ENCODE results near the gene PPARA.
A peak's percentile ranks its signal among the peaks of the same experiment; 100 is the strongest.

Gene PPARA

GRCh38 chr22:46142548-46143490 is 7.5 kb upstream of the PPARA start:
- DNase-seq (ENCODE audit: low read depth in 3 of 3), result no peak

GRCh38 chr22:46143491-46144147 is 6.7 kb upstream of the PPARA start:
- DNase-seq (ENCODE audit: low read depth in 3 of 3), result no peak

DNA sequence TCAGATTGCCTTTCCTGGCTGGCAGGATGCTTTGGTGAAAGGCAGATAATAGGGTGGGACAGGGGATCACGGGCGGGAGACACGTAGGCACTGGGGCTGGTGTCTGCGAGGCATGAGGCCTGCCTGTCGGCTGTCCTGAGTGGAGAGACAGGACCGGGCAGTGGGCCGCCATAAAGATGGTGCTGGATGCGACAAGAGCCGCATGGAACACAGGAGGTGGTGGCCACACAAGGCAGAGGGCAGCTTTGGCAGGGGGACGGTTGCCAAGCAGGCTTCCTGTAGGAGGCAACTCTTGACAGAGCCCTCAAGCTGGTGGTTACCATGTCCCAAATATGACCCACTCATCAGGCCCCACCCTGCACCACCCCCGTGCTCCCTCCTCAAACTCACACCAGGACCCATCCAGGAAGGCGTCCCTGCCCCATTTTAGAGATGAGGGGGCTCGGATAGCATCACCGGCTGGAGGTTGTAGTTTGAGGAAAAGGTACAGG is 4.9 kb upstream of the PPARA start:
- no peak for DNase-seq (ENCODE audit: low read depth in 3 of 3)

DNA sequence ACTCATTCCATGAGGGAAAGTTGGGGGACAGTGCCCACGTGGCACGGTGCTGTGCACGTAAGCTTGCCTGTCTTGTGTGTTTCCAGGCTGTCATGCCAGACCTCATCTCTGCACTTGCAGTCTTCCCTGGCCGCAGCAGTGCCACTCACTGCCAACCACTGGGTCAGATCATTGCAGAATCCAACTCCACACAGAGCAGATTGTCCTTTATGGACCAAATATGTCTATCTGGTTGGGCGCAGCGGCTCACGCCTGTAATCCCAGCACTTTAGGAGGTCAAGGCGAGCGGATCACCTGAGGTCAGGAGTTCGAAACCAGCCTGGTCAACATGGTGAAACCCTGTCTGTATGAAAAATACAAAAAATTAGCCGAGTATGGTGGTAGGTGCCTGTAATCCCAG is 4.4 kb upstream of the PPARA start:
- no peak for DNase-seq (ENCODE audit: low read depth in 3 of 3)

DNA sequence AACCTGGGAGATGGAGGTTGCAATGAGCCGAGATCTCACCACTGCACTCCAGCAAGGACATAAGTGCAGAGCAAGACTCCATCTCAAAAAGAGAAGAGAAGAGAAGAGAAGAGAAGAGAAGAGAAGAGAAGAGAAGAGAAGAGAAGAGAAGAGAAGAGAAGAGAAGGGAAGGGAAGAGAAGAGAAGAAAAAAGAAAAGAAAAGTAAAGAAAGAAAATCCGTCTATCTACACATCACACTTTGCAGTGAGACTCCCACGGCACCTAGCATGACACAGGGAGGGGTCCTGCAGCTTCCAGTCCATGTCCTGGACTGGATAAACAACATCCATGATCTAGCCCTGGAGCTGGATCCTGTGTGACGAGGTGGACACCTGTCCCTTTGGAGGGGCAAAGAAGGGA is 4.0 kb upstream of the PPARA start:
- DNase-seq (ENCODE audit: low read depth in 3 of 3), result no peak

DNA sequence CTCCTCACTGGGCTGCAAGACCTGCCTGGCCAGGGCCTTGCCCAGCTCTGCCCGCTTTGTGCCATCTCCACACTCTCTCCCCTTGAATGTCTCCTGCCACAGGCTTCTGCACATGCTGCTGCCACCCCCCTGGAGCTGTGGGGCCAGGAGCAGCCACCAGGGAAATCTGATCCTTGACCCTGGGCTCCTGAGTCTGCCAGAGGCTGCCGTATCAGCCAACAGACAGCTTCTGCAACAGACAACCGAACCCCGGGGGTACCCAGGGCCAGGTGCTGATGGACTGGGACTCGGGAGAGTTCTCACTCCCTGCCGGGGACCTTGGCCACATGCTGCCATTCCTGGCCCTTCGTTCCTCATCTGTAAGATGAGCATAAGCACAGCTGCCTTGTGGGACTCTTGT is 3.3 kb upstream of the PPARA start:
- no peak for DNase-seq (ENCODE audit: low read depth in 3 of 3)

DNA sequence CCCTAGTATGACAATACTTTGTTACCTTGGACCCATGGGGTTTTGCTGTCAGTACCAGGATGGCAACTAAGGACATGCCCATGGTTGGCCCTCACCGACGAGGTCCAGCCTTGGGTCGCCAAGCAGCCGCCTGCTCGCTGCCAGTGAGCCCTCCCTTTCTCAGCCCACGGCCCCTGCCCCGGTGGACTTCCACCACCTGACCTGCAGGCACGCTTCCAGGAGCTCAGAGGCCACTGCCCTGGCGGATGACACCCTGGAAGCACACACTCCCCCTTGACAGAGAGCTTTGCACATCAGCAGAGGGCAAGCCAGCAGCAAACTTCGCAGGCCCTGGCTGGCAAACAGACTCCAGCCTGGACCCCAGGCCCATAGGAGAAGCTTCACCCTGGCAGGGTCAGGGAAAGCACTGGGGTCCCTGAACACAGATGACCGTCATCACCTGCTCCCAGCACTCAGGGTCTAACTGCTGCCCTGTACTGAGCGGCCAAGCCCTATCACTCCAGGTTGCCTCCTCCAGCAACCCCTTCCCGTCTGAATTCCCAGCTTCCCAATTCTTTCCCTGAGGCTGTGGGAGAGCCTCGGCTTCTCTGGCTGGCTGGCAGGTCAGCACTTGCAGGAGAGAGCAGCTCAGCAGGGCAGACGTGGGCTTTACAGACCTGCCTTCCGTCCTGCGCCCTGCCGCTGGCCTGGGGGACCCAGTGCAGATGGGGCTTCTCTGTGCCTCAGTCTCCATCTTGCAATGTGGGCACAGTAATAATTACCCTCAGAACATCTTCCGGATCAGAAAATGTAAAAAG is 2.7 kb upstream of the PPARA start:
- DNase-seq (ENCODE audit: low read depth in 3 of 3), result no peak

GRCh38 chr22:46148336-46148735 is 2.0 kb upstream of the PPARA start:
- no peak for DNase-seq (ENCODE audit: low read depth in 3 of 3)

GRCh38 chr22:46148816-46149511 is 1.4 kb upstream of the PPARA start:
- DNase-seq (ENCODE audit: low read depth in 3 of 3), result no peak

DNA sequence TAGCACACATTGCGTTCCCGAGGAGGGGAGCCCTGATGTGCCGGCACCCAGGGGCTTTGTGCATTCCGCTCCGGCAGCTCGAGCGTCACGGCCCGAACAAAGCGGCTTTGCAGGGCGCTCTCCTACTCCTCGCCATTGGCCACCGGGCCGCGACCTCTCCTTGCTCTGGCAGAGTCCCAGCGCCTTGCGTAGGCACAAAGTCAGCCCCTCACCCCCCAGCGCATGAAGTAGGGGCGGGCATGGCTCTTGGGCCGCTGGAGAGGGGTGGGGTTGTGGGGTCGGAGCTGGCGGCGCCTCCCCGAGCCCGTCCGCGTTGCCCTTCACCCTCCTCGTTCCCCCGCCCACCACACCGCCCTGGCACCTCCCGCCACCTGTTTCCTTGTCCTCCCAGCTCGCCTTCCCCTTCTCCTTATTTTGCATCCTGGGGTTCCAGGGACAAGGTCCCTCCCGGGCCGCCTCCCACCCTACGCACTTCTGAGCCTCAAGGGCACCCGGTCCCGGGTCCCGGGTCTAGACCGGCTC is 753 bp upstream of the PPARA start:
- DNase-seq (ENCODE audit: low read depth in 3 of 3), result peak in 1 of 3 experiments; percentile 25

DNA sequence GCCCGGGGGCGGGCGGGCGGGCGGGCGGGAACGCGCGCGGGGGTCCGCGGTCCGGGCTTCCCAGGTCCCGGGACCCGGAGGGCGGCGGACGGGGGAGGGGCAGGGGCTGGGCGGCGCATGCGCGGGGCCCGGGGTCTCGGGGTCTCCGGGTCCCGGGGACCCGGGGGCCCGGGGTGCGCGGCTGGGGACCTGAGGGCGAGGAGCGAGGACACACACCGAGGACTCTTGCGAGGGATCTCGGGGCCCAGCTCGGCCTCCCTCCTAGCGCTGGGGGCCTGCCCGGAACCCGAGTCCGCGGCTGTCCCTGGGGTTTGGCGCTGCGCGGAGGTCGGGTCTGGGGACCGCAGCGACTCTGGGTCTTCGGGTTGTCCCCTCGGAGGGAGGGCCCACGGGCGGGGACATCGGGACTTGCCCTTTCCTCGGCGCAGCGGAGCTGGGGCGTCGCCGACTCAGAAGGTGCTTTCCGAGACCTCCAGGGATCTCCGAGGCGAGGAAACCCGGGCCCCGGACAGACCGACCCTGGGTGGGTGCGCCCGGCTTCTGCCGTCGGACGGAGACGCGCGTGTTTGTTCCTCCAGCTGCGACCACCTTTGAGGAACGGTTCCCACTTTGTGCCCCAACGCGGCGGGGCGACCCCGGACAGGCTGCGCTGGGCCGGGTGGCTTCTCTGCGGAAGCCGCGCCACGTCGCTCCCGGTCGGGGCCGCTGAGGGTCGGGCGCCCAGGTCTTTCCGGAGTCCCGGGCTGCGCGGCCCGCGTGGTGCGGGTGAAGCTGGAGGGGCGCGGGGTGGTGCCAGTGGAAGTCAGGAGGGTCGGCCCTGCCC is 540 bp downstream of the PPARA start:
- DNase-seq (ENCODE audit: low read depth in 3 of 3), result peak; percentile 15 to 48 (median 27)

DNA sequence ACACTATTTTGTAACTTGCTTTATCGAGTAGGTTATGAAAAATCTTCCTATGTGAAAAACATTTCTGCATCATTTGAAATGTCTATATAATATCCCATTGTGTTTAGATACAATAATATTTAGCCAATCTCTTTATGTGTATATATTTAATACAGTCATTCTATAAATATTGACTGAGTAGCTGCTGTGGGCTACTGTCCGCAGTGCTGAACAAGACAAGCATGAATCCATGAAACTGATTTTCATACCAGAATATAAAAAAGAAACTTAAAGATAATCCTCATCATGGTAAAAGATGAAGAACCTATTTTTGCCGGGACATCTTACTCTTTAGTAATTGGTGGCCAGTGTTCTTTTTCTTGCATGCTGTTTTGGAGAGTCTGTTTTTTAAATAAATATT is 3.6 kb downstream of the PPARA start:
- no peak for DNase-seq (ENCODE audit: low read depth in 3 of 3)

DNA sequence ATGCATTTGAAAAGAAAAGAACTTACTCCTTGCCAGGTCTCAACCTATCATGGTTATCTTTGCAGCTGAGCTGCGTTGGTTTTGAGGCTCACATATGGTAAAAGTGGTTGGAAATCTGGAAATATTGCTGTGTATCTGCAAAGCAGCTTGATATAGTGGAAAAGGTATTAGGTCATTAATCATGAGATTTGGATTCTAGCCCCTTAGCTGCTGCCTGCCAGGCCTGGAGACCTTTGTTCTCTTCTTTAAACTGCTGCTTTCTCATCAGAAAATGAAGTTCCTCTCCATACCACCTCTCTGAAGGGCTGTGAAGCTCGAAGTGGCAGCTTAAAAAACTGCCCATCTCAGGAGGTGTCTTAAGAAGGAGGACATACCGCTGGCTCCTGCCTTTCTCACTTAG is 5.7 kb downstream of the PPARA start:
- no peak for DNase-seq (ENCODE audit: low read depth in 3 of 3)

GRCh38 chr22:46158283-46158682 is 8.0 kb downstream of the PPARA start:
- DNase-seq (ENCODE audit: low read depth in 3 of 3), result no peak

GRCh38 chr22:46159212-46159611 is 8.9 kb downstream of the PPARA start:
- DNase-seq (ENCODE audit: low read depth in 3 of 3), result no peak

GRCh38 chr22:46159777-46160176 is 9.5 kb downstream of the PPARA start:
- no peak for DNase-seq (ENCODE audit: low read depth in 3 of 3)

- no peak for DNase-seq (ENCODE audit: low read depth in 3 of 3)
These were observed 12.0 kb downstream of the PPARA start for GRCh38 chr22:46162285-46162684.

DNA sequence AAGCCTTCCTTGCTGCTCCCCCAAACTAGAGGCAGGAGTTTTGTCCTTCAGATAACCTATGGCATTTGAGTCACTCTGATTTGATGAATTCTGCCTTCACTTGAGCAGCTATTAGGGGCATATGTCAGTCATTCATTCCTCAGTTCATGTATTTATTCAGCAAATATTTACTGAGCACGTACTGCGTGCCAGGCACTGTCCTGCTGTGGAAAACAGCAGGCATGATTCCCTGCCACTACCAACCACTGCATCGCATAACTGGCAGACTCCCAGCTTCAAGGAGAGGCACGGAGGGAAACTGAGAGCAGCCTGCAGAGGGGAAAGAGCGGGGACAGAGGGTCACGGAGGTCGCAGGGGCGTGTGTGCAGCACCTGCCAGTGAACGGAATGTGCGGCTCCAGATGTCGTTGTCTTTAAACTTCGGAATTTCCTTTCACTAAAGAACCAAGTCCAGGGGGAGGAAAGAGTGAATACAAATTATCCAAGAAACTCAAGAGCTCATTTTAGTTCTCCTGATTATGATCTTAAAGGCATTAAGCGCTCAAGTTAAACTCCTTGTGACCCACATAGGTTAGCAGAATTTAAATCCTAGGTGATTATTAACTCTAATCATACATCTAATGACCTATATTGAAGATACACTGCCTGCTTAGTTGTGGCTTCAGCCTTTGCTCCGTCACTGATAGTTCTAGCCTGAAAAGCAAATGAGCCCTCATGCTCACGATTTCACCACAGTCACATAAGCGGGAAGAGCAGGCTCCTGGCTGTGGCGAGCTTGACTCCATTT is 12.6 kb downstream of the PPARA start:
- no peak for DNase-seq (ENCODE audit: low read depth in 3 of 3)

- no peak for DNase-seq (ENCODE audit: low read depth in 3 of 3)
These were observed 13.2 kb downstream of the PPARA start for GRCh38 chr22:46163557-46163888.

DNA sequence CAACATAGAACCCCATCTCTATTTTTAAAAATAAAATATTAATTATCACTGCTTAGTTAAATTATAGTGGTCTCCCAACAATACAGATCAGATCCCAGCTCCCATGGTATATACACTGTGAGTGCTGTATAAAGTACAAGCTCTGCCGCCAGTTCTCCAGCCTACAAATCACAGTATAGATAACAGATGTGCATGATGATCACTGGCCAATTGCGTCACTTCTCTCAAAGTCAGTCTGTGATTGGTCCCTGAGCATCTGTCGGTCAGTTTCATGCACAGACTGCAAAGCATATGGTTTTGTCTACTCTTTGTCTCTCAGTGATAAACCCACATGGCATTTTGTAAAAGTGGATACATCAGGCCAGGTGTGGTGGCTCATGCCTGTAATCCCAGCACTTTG is 15.7 kb downstream of the PPARA start:
- no peak for DNase-seq (ENCODE audit: low read depth in 3 of 3)

Data from stimulated activated CD4-positive, alpha-beta T cell treated with anti-CD3 and anti-CD28 coated beads, TNF-alpha, amount 100 ng/mL, for 24 hours (primary cell).